ENCODE data around the gene DSCAML1. TPM values are rescaled to one million over a fixed set of nuclear protein-coding genes. Genes with fewer than 3 reads are reported as not detected.

Gene DSCAML1
- total RNA-seq, 2 experiments from 2014 or later: not detected

DNA sequence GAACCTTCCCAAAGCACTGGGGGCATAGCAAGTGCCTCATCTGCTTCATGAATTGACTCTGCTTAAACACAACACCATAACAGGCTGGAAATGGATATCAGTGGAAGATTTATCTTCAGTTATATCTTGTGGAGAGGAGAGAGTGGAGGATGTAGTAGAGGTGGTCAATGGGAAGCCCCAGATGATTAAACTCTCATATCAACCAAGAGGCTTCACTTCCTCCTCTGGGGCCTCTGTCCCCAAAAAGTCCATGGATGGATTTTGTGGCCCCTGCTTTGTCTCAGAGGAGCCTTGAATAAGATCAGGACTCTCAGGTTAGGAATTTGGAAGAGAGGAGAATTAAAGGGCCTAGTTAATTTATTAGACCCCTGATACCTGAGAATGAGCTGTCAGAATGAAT lies 363.3 kb downstream of the DSCAML1 start:
- Histone ChIP-seq H3K36me3 (ENCODE audit: insufficient read depth, low read length) (no peaks in the 10 kb centered on the region), H3K79me2 (ENCODE audit: insufficient read depth, low read depth, low read length) (no peaks in the 10 kb centered on the region), H3K27ac (ENCODE audit: low read depth, low read length, poor library complexity, severe bottlenecking) (no peak overlapping the region), H3K4me2 (ENCODE audit: low read length) (no peak overlapping the region), H3K9me2 (ENCODE audit: insufficient read depth, low read length) (no peaks in the 10 kb centered on the region), H4K20me1 (ENCODE audit: insufficient read depth, low read length) (no peaks in the 10 kb centered on the region), H3K4me3 (ENCODE audit: low read depth, low read length, poor library complexity, severe bottlenecking) (no peak overlapping the region), H3K9me3 (ENCODE audit: low read length) (no peaks in the 10 kb centered on the region), H2AFZ (ENCODE audit: low read length) (no peak overlapping the region), H3K4me1 (ENCODE audit: insufficient read depth, low read length, poor library complexity, severe bottlenecking) (no peaks in the 10 kb centered on the region)
- intact Hi-C loops (cut with micrococcal nuclease; ENCODE audit: unreplicated experiment): no loop called here
- ChIA-PET CTCF (ENCODE audit: unreplicated experiment) (no interaction called here), POLR2A (no interaction called here)
- DNase-seq (ENCODE audit: low spot score): no peak
- no peak for TF ChIP-seq EZH2phosphoT487 (IDR thresholded peaks at IDR 0.05; ENCODE audit: borderline replicate concordance, low read depth, low read length)
- TF ChIP-seq, protein P1, sequence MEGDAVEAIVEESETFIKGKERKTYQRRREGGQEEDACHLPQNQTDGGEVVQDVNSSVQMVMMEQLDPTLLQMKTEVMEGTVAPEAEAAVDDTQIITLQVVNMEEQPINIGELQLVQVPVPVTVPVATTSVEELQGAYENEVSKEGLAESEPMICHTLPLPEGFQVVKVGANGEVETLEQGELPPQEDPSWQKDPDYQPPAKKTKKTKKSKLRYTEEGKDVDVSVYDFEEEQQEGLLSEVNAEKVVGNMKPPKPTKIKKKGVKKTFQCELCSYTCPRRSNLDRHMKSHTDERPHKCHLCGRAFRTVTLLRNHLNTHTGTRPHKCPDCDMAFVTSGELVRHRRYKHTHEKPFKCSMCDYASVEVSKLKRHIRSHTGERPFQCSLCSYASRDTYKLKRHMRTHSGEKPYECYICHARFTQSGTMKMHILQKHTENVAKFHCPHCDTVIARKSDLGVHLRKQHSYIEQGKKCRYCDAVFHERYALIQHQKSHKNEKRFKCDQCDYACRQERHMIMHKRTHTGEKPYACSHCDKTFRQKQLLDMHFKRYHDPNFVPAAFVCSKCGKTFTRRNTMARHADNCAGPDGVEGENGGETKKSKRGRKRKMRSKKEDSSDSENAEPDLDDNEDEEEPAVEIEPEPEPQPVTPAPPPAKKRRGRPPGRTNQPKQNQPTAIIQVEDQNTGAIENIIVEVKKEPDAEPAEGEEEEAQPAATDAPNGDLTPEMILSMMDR (conservative IDR thresholded peaks at IDR 0.05; ENCODE audit: low read length): no peak
- no TSS peak for BruUV-seq (replicated peaks)

DNA sequence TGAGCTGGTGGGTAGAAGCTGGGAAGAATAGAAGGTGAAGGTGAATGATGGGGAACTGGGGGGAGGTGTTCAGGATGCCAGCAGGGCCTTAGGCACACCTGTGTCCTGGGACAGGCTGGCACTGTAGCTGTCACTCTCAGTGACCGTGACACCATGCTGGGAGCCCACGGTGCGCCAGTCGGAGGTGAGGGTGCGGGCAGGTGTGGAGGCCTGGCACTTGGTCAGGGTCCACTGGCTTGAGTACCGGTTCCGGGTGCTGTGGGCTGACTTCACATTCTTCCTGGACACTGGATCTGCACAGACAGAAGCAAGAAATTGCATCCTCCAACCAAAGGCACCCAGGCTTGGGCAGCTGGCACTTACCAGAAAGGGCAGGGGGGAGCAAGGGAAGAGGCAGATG lies 365.6 kb downstream of the DSCAML1 start:
- Histone ChIP-seq H3K36me3 (ENCODE audit: insufficient read depth, low read length) (no peaks in the 10 kb centered on the region), H3K4me2 (ENCODE audit: low read length) (no peak overlapping the region), H3K27ac (ENCODE audit: low read depth, low read length, poor library complexity, severe bottlenecking) (no peak overlapping the region), H4K20me1 (ENCODE audit: insufficient read depth, low read length) (no peaks in the 10 kb centered on the region), H3K4me1 (ENCODE audit: insufficient read depth, low read length, poor library complexity, severe bottlenecking) (no peaks in the 10 kb centered on the region), H3K79me2 (ENCODE audit: insufficient read depth, low read depth, low read length) (no peaks in the 10 kb centered on the region), H3K4me3 (ENCODE audit: low read depth, low read length, poor library complexity, severe bottlenecking) (no peak overlapping the region), H2AFZ (ENCODE audit: low read length) (no peak overlapping the region), H3K9me2 (ENCODE audit: insufficient read depth, low read length) (no peaks in the 10 kb centered on the region), H3K9me3 (ENCODE audit: low read length) (no peaks in the 10 kb centered on the region)
- no TSS peak for BruUV-seq (replicated peaks)
- ChIA-PET CTCF (ENCODE audit: unreplicated experiment) (no interaction called here), POLR2A (no interaction called here)
- TF ChIP-seq EZH2phosphoT487 (IDR thresholded peaks at IDR 0.05; ENCODE audit: borderline replicate concordance, low read depth, low read length): no peak
- TF ChIP-seq, protein P1 (conservative IDR thresholded peaks at IDR 0.05; ENCODE audit: low read length): no peak
- intact Hi-C loops (cut with micrococcal nuclease; ENCODE audit: unreplicated experiment): no loop called here
- DNase-seq (ENCODE audit: low spot score): no peak

DNA sequence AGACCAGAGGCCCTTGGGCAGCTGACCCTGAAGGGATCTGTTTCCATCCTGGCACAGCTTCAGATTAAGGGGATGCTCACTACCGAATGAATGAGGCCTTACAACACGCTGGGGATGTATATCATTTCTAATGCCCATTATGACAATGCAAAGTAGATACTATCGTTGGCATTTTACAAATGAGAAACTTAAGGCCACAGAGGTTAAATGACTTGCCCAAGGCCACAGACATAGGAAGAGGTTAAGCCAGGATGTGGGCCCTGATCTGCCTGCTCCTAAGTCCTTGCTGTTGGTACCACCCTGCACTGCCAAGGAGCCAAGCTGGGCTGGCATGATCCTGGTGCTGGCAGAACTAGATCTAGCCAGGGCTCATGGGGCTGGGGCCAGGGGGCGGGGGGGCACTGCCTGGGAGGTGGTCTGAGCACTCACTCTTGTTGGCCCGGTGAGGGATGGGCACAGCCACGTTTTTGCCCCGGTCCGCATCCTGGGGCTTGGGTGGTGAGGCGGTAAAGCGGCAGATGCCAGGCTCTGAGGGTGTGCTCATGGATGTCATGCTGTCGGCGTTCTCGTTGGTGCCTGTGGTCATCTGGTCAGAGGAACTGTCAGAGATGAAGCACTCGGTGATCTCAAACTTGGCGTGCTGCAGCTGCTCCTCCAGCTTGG lies 366.6 kb downstream of the DSCAML1 start:
- Histone ChIP-seq H3K27ac (ENCODE audit: low read depth, low read length, poor library complexity, severe bottlenecking) (no peak overlapping the region), H4K20me1 (ENCODE audit: insufficient read depth, low read length) (no peaks in the 10 kb centered on the region), H3K4me2 (ENCODE audit: low read length) (no peak overlapping the region), H2AFZ (ENCODE audit: low read length) (no peak overlapping the region), H3K79me2 (ENCODE audit: insufficient read depth, low read depth, low read length) (no peaks in the 10 kb centered on the region), H3K4me1 (ENCODE audit: insufficient read depth, low read length, poor library complexity, severe bottlenecking) (no peaks in the 10 kb centered on the region), H3K9me3 (ENCODE audit: low read length) (no peaks in the 10 kb centered on the region), H3K36me3 (ENCODE audit: insufficient read depth, low read length) (no peaks in the 10 kb centered on the region), H3K9me2 (ENCODE audit: insufficient read depth, low read length) (no peaks in the 10 kb centered on the region), H3K4me3 (ENCODE audit: low read depth, low read length, poor library complexity, severe bottlenecking) (no peak overlapping the region)
- intact Hi-C loops (cut with micrococcal nuclease; ENCODE audit: unreplicated experiment): no loop called here
- POLR2A ChIA-PET: no interaction called here
- no peak for DNase-seq (ENCODE audit: low spot score)
- CTCF ChIA-PET (ENCODE audit: unreplicated experiment): no interaction called here
- BruUV-seq (replicated peaks): no TSS peak
- no peak for TF ChIP-seq EZH2phosphoT487 (IDR thresholded peaks at IDR 0.05; ENCODE audit: borderline replicate concordance, low read depth, low read length)
- TF ChIP-seq, protein P1 (conservative IDR thresholded peaks at IDR 0.05; ENCODE audit: low read length): no peak

Measured in OCI-LY7 (cell line).